CD4-positive, alpha-beta T cell treated with Interleukin-21 for 1 hour (primary cell): ENCODE measurements around the gene ACOT8.
"Not testable (repeated sequence)": the region's sequence is repeated elsewhere in the genome, so short reads cannot be mapped to it uniquely, and the experiment has no call there.

Experiments
- DNase-seq: peaks from one replicate; pipeline ENCODE4 v3.0.0-alpha.2; 2020

Gene ACOT8

GRCh38 chr20:45857114-45857881, at the start of gene ACOT8, which contains the start of gene ZSWIM3:
Gene ACOT8 (minus strand): TSS chr20:45857392. CDS start chr20:45857315, 77 bp downstream.
Gene ZSWIM3 (plus strand): TSS chr20:45857614. CDS start chr20:45857826, 212 bp downstream.
- DNase-seq, result peak; percentile 100

DNA sequence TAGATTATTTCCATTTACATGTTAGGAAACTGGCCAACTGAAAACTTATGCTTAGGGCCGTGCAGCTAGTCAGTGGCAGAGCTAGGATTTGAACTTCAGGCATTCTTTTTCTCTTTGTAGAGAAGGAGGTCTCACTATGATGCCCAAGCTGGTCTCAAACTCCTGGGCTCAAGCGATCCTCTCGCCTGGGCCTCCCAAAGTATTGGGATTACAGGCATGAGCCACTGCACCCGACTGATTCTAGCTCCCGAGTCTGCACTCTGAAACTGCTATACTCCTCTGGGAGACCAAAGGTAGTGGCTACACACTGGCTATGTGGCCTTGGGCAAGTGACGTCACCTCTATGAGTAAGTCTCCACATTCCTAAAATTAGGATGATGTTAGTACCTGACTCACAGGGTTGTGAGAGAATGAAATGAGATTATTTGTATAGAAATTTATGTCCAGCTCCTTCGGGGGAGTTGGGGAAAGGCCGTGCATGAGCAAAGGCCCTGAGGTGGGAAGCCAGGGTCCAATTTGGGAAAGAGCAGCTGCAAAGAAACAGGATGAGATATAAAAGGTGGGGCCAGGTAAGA, 48.4 kb upstream of the ACOT8 start:
- no peak for DNase-seq

DNA sequence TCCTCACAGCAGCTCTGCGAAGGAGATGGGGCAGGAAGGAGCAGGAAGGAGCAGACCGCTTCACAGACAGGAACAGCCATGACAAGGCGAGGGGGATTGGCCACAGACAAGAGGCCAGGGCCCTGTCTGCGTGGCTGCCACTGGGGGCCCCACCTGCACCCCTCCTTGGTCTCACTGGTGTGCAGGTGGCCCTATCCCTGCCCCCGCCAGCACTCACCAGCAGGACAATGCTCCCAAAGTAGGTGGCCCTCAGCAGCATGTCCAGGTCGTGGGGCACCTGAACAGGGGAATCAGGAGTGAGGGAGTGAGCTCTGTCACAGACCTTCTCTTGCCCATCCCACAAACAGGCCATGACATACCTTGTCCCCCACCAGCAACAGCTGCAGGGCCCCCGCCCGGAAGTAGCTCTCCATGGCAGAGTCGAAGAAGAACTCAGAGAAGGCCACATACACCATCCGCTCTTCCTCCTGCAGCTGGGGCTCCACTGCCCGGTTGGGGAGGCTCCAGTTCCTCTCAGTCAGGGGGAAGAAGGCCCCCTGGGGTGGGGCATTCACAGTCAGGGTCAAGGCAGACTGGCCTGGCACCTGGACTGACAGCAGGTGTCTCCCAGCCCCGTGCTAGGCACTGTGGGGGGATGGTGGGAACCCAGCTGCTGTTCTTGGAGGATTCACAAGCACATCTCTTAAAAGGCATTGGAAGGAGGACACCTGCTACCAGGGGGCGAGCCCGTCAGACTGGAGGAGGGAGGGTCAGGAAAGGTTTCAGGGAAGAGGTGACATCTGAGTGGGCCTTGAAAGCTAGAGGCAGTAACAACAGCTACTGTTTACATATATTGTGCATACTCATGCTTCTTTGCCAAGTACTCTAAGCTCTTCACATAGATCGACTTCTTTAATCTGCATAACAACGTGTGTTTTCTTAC, 47.7 kb upstream of the ACOT8 start:
- DNase-seq, result no peak

DNA sequence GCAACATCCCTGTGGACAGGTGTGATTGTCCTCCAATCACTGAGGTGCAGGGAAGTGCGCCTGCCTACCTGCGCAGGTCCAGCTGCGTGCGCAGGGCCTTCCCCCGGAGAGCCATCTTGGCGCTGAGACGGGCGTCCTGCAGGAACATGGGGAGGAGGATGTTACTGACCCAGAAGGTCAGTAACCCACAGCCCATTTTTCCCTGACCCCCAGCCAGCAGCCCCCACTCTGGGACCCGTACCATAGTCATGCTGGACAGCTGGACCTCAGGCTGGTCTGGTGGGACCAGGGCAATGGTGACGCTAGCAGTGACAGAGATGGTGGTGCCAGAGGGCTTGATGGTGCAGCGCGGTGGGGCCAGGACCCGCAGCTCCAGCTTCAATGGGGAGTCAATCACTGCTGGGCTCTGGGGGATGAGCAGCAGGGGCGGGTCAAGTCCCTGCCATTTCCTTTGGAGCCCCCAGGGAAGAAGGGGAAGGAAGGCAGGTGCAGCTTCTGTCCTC, 45.1 kb upstream of the ACOT8 start:
- no peak for DNase-seq

- DNase-seq, result not testable (repeated sequence)
These were observed 44.1 kb upstream of the ACOT8 start for GRCh38 chr20:45901332-45901731.

DNA sequence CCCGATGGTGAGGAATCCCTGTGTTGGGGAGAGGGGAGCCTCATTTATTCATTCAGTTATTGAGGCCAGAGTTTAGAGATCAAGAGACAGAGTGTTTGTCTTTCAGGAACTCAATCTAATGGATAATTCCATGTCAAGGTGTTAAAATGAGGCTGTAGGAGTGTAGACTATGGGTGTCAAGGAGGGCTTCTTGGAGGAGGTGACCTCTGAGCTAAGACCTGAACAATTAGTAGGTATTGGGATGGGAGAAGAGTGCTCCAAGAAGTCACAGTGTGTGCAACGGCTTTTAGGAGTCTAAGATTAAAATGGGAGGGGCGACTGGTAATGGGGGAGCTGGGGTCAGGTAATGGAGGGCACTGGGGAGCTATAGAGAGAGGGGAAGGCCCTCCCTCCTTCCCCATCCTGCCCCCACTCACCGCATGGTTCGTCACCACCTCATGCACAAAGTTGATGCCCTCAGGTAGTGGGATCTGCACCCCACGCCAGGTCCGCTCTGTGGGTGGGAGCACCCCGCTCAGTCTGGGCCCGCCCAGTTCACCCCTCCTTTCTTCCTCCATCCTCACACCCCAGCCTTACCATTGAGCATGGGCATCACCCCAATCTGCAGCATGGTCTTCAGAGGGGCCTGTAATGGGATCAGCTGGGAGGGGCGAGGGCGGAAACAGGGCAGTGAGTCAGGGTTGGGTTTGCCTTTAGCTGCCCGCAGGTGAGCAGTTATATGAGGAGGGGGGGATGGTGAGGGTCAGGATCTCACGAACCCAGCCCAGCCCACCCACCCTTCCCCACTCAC, 42.0 kb upstream of the ACOT8 start:
- DNase-seq, result no peak

GRCh38 chr20:45898285-45898684, 41.1 kb upstream of the ACOT8 start:
- no peak for DNase-seq

DNA sequence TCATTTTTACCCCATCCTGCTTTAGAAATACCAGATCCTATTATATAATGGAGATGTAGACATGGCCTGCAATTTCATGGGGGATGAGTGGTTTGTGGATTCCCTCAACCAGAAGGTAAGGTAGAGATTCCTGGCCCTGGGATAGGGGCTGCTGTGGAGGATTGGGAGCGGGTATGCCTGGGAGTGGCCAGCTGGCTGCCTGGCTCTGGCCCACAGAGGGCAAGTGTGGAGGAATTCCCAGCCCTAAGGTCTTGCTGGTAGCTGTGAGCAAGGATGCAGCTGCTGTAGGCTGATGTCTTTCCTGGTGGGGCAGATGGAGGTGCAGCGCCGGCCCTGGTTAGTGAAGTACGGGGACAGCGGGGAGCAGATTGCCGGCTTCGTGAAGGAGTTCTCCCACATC, 40.5 kb upstream of the ACOT8 start:
- DNase-seq, result no peak

DNA sequence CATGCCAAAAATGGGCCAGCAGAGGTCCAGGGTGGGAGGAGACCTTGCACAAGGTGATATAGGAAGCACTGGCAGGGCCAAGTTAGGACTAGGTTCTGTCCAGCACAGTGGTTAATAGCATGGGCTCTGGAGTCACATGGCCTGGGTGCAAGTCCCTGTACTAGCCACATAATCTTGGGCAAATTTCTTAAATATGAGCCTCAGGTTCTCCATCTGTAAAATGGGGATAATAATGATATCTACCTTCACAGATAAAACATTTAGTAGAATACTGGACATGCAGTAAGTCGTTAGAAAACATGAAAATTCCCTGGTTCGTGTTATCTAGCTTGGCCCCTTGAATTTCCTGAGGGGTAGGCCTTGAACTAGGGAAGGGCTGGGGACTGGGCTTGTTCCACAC, 40.1 kb upstream of the ACOT8 start:
- DNase-seq, result no peak

- no peak for DNase-seq
These were observed 39.5 kb upstream of the ACOT8 start for GRCh38 chr20:45896641-45897161.

GRCh38 chr20:45894797-45895196, 37.6 kb upstream of the ACOT8 start:
- no peak for DNase-seq

- DNase-seq, result no peak
These were observed 36.6 kb upstream of the ACOT8 start for GRCh38 chr20:45893831-45894230.

GRCh38 chr20:45892828-45893500, 35.8 kb upstream of the ACOT8 start:
- DNase-seq, result peak; percentile 30

DNA sequence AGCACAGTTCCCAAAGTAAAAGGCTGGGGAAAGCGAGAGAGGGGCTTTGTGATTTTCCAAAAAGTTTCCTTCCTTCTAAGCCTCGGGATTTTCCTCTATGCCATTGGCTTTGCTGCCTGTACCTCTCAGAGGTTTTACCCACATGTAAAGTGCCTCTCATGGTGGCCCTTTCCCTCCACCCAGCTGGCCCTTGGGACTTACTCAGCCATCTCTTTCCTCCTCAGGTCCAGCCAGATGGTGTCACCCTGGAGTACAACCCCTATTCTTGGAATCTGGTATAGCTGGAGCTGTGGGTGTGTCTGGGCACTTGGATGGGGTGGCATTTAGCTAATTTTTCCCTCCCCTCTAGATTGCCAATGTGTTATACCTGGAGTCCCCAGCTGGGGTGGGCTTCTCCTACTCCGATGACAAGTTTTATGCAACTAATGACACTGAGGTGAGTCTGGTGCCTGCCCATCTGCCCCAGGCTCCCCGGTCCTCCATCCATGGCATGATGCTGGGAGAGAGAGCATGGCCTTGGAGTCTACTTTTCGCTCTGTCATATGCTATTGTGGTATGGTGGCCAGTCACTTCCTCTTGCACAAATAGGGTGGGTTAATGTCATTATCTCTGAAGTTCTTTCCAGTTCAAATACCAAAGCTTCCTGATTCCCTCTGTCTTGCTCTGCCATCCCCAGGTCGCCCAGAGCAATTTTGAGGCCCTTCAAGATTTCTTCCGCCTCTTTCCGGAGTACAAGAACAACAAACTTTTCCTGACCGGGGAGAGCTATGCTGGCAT, 35.0 kb upstream of the ACOT8 start:
- no peak for DNase-seq

DNA sequence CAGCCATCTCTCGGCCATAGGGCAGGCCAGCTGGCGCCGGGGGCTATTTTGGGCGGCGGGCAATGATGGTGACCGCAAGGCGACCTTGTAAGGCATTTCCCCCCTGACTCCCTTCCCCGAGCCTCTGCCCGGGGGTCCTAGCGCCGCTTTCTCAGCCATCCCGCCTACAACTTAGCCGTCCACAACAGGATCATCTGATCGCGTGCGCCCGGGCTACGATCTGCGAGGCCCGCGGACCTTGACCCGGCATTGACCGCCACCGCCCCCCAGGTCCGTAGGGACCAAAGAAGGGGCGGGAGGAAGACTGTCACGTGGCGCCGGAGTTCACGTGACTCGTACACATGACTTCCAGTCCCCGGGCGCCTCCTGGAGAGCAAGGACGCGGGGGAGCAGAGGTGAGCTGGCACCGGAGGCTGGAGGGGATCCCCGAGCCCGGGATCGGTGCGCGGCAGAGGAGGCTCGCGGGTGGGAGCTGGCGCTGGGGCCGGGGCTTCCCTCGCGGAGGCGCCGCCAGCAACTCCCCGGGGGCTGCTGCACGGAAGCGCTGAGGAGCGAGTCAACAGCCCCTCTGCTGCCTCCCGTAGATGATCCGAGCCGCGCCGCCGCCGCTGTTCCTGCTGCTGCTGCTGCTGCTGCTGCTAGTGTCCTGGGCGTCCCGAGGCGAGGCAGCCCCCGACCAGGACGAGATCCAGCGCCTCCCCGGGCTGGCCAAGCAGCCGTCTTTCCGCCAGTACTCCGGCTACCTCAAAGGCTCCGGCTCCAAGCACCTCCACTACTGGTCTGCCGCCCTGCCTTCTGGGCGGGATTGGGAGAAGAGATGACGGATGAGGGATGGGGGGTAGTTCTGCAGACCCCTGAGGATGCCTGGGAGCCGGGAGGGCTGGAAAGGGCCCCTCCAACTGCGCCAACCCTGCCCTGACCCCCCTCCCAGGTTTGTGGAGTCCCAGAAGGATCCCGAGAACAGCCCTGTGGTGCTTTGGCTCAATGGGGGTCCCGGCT, 34.1 kb upstream of the ACOT8 start, which contains the start of the genes CTSA and NEURL2:
TSS of gene CTSA (plus strand) at position 351 of the 999 bp plus-strand sequence. CDS start at position 585, 234 bp downstream.
TSS of gene NEURL2 (minus strand) at position 224 of the 999 bp plus-strand sequence. CDS start at position 7, 217 bp downstream.
- DNase-seq, result peak; percentile 84

GRCh38 chr20:45890077-45890984, 33.1 kb upstream of the ACOT8 start:
- peak; percentile 49 for DNase-seq

GRCh38 chr20:45888681-45889080, 31.5 kb upstream of the ACOT8 start:
- DNase-seq, result no peak

DNA sequence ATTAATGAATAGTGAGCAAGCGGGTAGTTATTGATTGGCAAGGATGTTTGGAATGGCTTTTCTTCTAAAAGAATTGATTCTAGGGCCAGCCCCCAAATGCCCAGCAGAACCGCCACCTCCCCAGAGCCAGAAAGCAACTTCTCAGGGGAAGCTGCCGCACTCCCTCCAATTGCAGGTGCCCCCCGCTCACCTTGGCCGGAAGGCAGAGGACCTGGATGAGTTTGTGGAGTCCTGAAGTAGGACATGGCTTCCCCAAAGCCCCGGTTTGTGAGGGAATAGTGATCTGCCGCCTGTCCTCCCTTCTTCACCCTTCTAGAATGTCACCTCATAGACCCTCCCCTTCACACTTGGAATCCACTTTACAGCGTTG, 30.1 kb upstream of the ACOT8 start, which contains the start of gene SPATA25:
TSS of gene SPATA25 (minus strand) at position 277 of the 370 bp plus-strand sequence. CDS start at position 245, 32 bp downstream.
- DNase-seq, result no peak
